GM23338 (cell line): ENCODE data around the gene MAP2K3. TPM values are rescaled to one million over a fixed set of nuclear protein-coding genes. Genes with fewer than 3 reads are reported as not detected.

Experiments used
- ATAC-seq: fragments of 200-7000 bp; cut with Tn5 transposase; 3 replicates; pipeline ENCODE4 v1.9.1; 2020
- DNase-seq: peaks from one replicate; pipeline ENCODE4 v3.0.0-alpha.2; 2015; ENCODE audit warnings: low spot score
- H2AFZ ChIP-seq: fragments of 200-600 bp; sonication (generic); 2 replicates; pipeline ENCODE4 v1.8.0; 2016; ENCODE audit warnings: antibody characterized with exemption, mild to moderate bottlenecking, moderate library complexity
- H3F3A ChIP-seq: fragments of 200-600 bp; sonication (generic); replicated peaks from 2 replicates; pipeline ENCODE4 v1.8.0; 2017; ENCODE audit warnings: antibody characterized with exemption, mixed run types, low read depth
- H3K27ac ChIP-seq: fragments of 200-600 bp; sonication (generic); 2 replicates; pipeline ENCODE4 v1.6.1; 2016; ENCODE audit warnings: low read depth
- H3K27me3 ChIP-seq: fragments of 200-600 bp; sonication (generic); 2 replicates; pipeline ENCODE4 v1.8.0; 2016; ENCODE audit warnings: mild to moderate bottlenecking, mixed run types, moderate library complexity; ENCODE audit not compliant: insufficient read depth
- H3K36me3 ChIP-seq: fragments of 200-600 bp; sonication (generic); 2 replicates; pipeline ENCODE4 v1.8.0; 2016; ENCODE audit warnings: mild to moderate bottlenecking; ENCODE audit not compliant: insufficient read depth
- H3K4me1 ChIP-seq: fragments of 200-600 bp; sonication (generic); 2 replicates; pipeline ENCODE4 v1.8.0; 2016; ENCODE audit warnings: mild to moderate bottlenecking, moderate library complexity; ENCODE audit not compliant: insufficient read depth
- H3K4me2 ChIP-seq: fragments of 200-600 bp; sonication (generic); 2 replicates; pipeline ENCODE4 v1.7.1; 2017; ENCODE audit warnings: mixed run types
- H3K4me3 ChIP-seq: fragments of 200-600 bp; sonication (generic); 2 replicates; pipeline ENCODE4 v1.6.1; 2016; ENCODE audit warnings: mixed run types
- H3K79me2 ChIP-seq: fragments of 200-600 bp; sonication (generic); replicated peaks from 2 replicates; pipeline ENCODE4 v1.8.0; 2017; ENCODE audit warnings: mild to moderate bottlenecking; ENCODE audit not compliant: insufficient read depth
- H3K9me2 ChIP-seq: fragments of 200-600 bp; sonication (generic); 2 replicates; pipeline ENCODE4 v1.8.0; 2017; ENCODE audit not compliant: insufficient read depth
- H4K20me1 ChIP-seq: fragments of 200-600 bp; sonication (generic); replicated peaks from 2 replicates; pipeline ENCODE4 v1.8.0; 2017; ENCODE audit warnings: mild to moderate bottlenecking; ENCODE audit not compliant: insufficient read depth
- H3K27ac Mint-ChIP-seq: 2 replicates; pipeline ENCODE4 v1.8.0; 2020; ENCODE audit warnings: inconsistent platforms, mild to moderate bottlenecking, moderate library complexity, mixed read lengths
- H3K27me3 Mint-ChIP-seq: 3 replicates; pipeline ENCODE4 v1.8.0; 2022; ENCODE audit warnings: low read depth, mild to moderate bottlenecking, moderate library complexity, mixed read lengths, inconsistent platforms; ENCODE audit not compliant: insufficient read depth, poor library complexity
- H3K36me3 Mint-ChIP-seq: 3 replicates; pipeline ENCODE4 v1.8.0; 2021; ENCODE audit warnings: low read depth, mild to moderate bottlenecking, inconsistent platforms, moderate library complexity, mixed read lengths
- H3K4me1 Mint-ChIP-seq: 3 replicates; pipeline ENCODE4 v1.8.0; 2020; ENCODE audit warnings: mild to moderate bottlenecking, inconsistent platforms, mixed read lengths
- H3K4me3 Mint-ChIP-seq: 3 replicates; pipeline ENCODE4 v1.8.0; 2021; ENCODE audit warnings: moderate library complexity, mild to moderate bottlenecking, inconsistent platforms, mixed read lengths
- H3K9me3 Mint-ChIP-seq: 3 replicates; pipeline ENCODE4 v1.8.0; 2020; ENCODE audit warnings: moderate library complexity, mild to moderate bottlenecking, inconsistent platforms, mixed read lengths
- CREB1 ChIP-seq: fragments of 250-450 bp; sonication (Bioruptor Pico); IDR thresholded peaks from 2 replicates; pipeline ENCODE4 v1.5.0; 2020; ENCODE audit warnings: low read depth, mild to moderate bottlenecking, moderate library complexity
- EZH2 ChIP-seq: fragments of 200-600 bp; sonication (generic); IDR thresholded peaks from one replicate; pipeline ENCODE4 v1.8.0; 2017; ENCODE audit warnings: antibody characterized with exemption, mild to moderate bottlenecking, low read depth; ENCODE audit not compliant: unreplicated experiment
- EZH2phosphoT487 ChIP-seq: fragments of 200-600 bp; sonication (generic); IDR thresholded peaks from one replicate; pipeline ENCODE4 v1.8.1; 2018; ENCODE audit warnings: antibody characterized with exemption; ENCODE audit not compliant: unreplicated experiment
- JUNB ChIP-seq: IDR thresholded peaks from one replicate; pipeline ENCODE4 v1.6.1; 2016; ENCODE audit warnings: antibody characterized with exemption; ENCODE audit not compliant: unreplicated experiment
- NANOG ChIP-seq: IDR thresholded peaks from 2 replicates; pipeline ENCODE4 v1.6.1; 2016; ENCODE audit warnings: antibody characterized with exemption, borderline replicate concordance
- POLR2AphosphoS5 ChIP-seq: IDR thresholded peaks from 2 replicates; pipeline ENCODE4 v1.6.1; 2016; ENCODE audit warnings: antibody characterized with exemption, low read depth
- STAT1 ChIP-seq: IDR thresholded peaks from one replicate; pipeline ENCODE4 v1.6.1; 2016; ENCODE audit warnings: antibody characterized with exemption; ENCODE audit not compliant: unreplicated experiment
- ZNF114 ChIP-seq: fragments of 250-450 bp; sonication (Bioruptor Pico); IDR thresholded peaks from 2 replicates; pipeline ENCODE4 v1.5.0; 2020; ENCODE audit warnings: mild to moderate bottlenecking, moderate library complexity
- polyA plus RNA-seq: library from polyadenylated mRNA; unstranded; fragments of >200 nt; fragmentation: Nextera tagmentation; extraction: Ambion mirVana; gene quantifications from 2 replicates; pipeline ENCODE4 v1.2.1, GENCODE V29; 2016
- total RNA-seq: library from RNA; depleted of rRNA; stranded (reverse); fragments of >200 nt; shearing (Covaris generic); gene quantifications from 2 replicates; pipeline ENCODE4 v1.2.3, GENCODE V29; 2014
- TF ChIP-seq, protein P1 (sequence below), 2 experiments: fragments of 200-600 bp in 1 of 2; sonication (generic) in 1 of 2; conservative IDR thresholded peaks; 2 replicates each; pipeline versions ENCODE4 v1.5.1 to v1.6.1; 2016 to 2017; ENCODE audit warnings: antibody characterized with exemption in 2 of 2, low read depth in 2 of 2, mild to moderate bottlenecking in 2 of 2, moderate library complexity in 1 of 2
- TF ChIP-seq, protein P2 (sequence below): fragments of 250-450 bp; sonication (Bioruptor Pico); IDR thresholded peaks from 2 replicates; pipeline ENCODE4 v1.5.0; 2020; ENCODE audit warnings: mild to moderate bottlenecking, moderate library complexity

Gene MAP2K3
- total and polyA plus RNA-seq, 2 experiments from 2014 or later, result 28.5 to 31.7 TPM

DNA sequence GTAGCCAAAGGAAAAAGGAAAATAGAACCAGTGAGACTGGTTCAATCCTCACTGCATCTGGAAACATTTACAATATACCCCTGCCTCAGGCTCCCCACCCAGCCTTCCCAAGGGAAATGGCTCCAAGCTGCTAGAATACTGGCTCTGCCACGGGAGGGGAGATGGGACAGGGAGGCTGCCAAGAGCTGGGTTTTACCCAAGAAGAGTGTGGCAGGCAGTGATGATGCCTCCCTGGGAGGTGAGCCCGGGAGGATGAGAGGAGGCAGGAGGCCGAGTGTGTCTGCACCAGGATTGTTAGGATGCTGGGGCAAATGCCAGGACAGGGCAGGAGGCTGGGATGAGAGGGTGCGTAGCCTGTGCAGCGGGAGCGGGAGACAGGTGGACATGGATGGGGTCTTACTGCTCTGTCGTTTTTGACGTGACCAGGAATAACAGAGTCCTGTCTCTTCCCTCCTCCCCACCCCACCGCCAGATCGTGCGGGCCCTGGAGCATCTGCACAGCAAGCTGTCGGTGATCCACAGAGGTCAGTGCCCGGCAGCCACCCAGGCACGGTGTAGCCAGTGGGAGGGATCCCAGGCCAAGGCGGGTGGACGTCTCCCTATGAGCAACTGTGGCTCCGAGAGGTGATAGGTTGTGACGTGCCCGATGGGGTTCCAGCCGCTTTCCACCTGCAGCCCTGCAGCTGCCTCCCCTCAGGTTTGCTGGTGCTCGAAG lies 18.4 kb downstream of the MAP2K3 start:
- 0 out of 2 replicates have a peak, but pooled peaks cover 4% of the 10 kb centered on the region for H3K36me3 ChIP-seq
- ATAC-seq, result no peak
- no peaks in the 10 kb centered on the region for H3K79me2 ChIP-seq
- Mint-ChIP-seq H3K36me3 (peaks cover 36% of the 10 kb centered on the region), H3K4me1 (peaks cover 3% of the 10 kb centered on the region; the same call in 1 of the 3 replicates), H3K9me3 (peaks cover 67% of the 10 kb centered on the region), H3K4me3 (no peak overlapping the region), H3K27me3 (peaks cover 18% of the 10 kb centered on the region), H3K27ac (no peak overlapping the region)
- H3K4me3 ChIP-seq, result no peak overlapping the region
- no peaks in the 10 kb centered on the region for H3F3A ChIP-seq
- no peak for DNase-seq
- TF ChIP-seq NANOG (no peak), EZH2phosphoT487 (no peak), ZNF114 (CRISPR knock-in tag) (no peak), EZH2 (no peak), CREB1 (CRISPR knock-in tag) (no peak), JUNB (no peak)
- TF ChIP-seq, protein P1, sequence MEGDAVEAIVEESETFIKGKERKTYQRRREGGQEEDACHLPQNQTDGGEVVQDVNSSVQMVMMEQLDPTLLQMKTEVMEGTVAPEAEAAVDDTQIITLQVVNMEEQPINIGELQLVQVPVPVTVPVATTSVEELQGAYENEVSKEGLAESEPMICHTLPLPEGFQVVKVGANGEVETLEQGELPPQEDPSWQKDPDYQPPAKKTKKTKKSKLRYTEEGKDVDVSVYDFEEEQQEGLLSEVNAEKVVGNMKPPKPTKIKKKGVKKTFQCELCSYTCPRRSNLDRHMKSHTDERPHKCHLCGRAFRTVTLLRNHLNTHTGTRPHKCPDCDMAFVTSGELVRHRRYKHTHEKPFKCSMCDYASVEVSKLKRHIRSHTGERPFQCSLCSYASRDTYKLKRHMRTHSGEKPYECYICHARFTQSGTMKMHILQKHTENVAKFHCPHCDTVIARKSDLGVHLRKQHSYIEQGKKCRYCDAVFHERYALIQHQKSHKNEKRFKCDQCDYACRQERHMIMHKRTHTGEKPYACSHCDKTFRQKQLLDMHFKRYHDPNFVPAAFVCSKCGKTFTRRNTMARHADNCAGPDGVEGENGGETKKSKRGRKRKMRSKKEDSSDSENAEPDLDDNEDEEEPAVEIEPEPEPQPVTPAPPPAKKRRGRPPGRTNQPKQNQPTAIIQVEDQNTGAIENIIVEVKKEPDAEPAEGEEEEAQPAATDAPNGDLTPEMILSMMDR (conservative IDR thresholded peaks at IDR 0.05; ENCODE audit: low read depth in 2 of 2), result no peak
- H3K4me1 ChIP-seq, result no peaks in the 10 kb centered on the region
- no peak overlapping the region for H2AFZ ChIP-seq
- no peak overlapping the region for H3K4me2 ChIP-seq
- no peak overlapping the region for H3K27ac ChIP-seq
- H3K9me2 ChIP-seq, result no peaks in the 10 kb centered on the region
- no peaks in the 10 kb centered on the region for H3K27me3 ChIP-seq
- H4K20me1 ChIP-seq, result 0 out of 2 replicates have a peak, but pooled peaks cover 2% of the 10 kb centered on the region

DNA sequence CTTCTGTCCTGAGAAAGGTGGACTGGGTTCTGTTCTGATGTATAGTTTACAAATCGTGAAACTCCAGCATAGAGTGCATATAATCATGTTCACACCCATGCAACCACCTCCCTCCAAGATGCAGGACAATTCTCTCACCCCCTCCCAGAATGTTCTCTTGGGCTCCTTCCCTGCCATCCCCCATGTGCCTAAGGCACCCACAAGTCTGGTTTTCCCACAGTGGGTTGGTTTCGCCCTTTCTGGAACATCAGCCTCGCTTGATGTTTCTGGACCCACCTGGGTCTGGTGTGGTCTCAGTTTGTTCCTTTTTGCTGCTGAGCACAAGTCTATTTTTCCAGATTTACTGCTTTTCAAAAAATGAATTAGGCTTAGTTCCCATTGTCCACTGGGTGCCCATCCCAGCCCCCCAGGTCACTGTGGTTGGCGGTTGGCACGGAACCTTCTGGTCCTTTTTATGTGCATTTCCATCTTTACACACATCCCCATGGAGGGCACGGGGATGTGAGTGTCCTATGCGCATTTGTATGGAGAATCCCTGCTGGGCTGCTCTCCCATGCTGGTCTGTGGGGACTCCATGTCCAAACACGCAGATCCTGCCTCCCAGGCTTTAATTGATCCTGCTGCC lies 19.0 kb downstream of the MAP2K3 start:
- ATAC-seq (no peak), DNase-seq (no peak)
- H3K36me3 Mint-ChIP-seq, result peaks cover 40% of the 10 kb centered on the region
- peaks cover 3% of the 10 kb centered on the region; the same call in 1 of the 3 replicates for H3K4me1 Mint-ChIP-seq
- H3K27me3 ChIP-seq, result no peaks in the 10 kb centered on the region
- no peak overlapping the region for H3K4me3 Mint-ChIP-seq
- no peaks in the 10 kb centered on the region for H3K4me1 ChIP-seq
- H4K20me1 ChIP-seq, result 0 out of 2 replicates have a peak, but pooled peaks cover 2% of the 10 kb centered on the region
- no peaks in the 10 kb centered on the region for H3K79me2 ChIP-seq
- H3F3A ChIP-seq, result no peaks in the 10 kb centered on the region
- H2AFZ ChIP-seq, result no peak overlapping the region
- no peak overlapping the region for H3K4me3 ChIP-seq
- no peak overlapping the region for H3K4me2 ChIP-seq
- no peak overlapping the region for H3K27ac ChIP-seq
- H3K27ac Mint-ChIP-seq, result no peak overlapping the region
- peaks cover 62% of the 10 kb centered on the region for H3K9me3 Mint-ChIP-seq
- 0 out of 2 replicates have a peak, but pooled peaks cover 4% of the 10 kb centered on the region for H3K36me3 ChIP-seq
- H3K27me3 Mint-ChIP-seq, result peaks cover 16% of the 10 kb centered on the region
- no peaks in the 10 kb centered on the region for H3K9me2 ChIP-seq
- TF ChIP-seq, protein P2, sequence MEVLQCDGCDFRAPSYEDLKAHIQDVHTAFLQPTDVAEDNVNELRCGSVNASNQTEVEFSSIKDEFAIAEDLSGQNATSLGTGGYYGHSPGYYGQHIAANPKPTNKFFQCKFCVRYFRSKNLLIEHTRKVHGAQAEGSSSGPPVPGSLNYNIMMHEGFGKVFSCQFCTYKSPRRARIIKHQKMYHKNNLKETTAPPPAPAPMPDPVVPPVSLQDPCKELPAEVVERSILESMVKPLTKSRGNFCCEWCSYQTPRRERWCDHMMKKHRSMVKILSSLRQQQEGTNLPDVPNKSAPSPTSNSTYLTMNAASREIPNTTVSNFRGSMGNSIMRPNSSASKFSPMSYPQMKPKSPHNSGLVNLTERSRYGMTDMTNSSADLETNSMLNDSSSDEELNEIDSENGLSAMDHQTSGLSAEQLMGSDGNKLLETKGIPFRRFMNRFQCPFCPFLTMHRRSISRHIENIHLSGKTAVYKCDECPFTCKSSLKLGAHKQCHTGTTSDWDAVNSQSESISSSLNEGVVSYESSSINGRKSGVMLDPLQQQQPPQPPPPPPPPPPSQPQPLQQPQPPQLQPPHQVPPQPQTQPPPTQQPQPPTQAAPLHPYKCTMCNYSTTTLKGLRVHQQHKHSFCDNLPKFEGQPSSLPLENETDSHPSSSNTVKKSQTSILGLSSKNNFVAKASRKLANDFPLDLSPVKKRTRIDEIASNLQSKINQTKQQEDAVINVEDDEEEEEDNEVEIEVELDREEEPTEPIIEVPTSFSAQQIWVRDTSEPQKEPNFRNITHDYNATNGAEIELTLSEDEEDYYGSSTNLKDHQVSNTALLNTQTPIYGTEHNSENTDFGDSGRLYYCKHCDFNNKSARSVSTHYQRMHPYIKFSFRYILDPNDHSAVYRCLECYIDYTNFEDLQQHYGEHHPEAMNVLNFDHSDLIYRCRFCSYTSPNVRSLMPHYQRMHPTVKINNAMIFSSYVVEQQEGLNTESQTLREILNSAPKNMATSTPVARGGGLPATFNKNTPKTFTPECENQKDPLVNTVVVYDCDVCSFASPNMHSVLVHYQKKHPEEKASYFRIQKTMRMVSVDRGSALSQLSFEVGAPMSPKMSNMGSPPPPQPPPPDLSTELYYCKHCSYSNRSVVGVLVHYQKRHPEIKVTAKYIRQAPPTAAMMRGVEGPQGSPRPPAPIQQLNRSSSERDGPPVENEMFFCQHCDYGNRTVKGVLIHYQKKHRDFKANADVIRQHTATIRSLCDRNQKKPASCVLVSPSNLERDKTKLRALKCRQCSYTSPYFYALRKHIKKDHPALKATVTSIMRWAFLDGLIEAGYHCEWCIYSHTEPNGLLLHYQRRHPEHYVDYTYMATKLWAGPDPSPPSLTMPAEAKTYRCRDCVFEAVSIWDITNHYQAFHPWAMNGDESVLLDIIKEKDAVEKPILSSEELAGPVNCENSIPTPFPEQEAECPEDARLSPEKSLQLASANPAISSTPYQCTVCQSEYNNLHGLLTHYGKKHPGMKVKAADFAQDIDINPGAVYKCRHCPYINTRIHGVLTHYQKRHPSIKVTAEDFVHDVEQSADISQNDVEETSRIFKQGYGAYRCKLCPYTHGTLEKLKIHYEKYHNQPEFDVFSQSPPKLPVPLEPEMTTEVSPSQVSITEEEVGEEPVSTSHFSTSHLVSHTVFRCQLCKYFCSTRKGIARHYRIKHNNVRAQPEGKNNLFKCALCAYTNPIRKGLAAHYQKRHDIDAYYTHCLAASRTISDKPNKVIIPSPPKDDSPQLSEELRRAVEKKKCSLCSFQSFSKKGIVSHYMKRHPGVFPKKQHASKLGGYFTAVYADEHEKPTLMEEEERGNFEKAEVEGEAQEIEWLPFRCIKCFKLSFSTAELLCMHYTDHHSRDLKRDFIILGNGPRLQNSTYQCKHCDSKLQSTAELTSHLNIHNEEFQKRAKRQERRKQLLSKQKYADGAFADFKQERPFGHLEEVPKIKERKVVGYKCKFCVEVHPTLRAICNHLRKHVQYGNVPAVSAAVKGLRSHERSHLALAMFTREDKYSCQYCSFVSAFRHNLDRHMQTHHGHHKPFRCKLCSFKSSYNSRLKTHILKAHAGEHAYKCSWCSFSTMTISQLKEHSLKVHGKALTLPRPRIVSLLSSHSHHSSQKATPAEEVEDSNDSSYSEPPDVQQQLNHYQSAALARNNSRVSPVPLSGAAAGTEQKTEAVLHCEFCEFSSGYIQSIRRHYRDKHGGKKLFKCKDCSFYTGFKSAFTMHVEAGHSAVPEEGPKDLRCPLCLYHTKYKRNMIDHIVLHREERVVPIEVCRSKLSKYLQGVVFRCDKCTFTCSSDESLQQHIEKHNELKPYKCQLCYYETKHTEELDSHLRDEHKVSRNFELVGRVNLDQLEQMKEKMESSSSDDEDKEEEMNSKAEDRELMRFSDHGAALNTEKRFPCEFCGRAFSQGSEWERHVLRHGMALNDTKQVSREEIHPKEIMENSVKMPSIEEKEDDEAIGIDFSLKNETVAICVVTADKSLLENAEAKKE (CRISPR knock-in tag), result no peak
- TF ChIP-seq STAT1 (no peak), JUNB (no peak), ZNF114 (CRISPR knock-in tag) (no peak), POLR2AphosphoS5 (no peak)
- TF ChIP-seq, protein P1 (conservative IDR thresholded peaks at IDR 0.05; ENCODE audit: low read depth in 2 of 2), result no peak
